A549 treated with CORT108297 at 1 μM for 4 hours (cell line): ENCODE data around the gene IRF9. TPM values are rescaled to one million over a fixed set of nuclear protein-coding genes. Genes with fewer than 3 reads are reported as not detected.

ENCODE experiments used
- total RNA-seq: library from RNA; stranded (reverse); fragments of 200-300 nt; extraction: Qiagen RNA extraction; gene quantifications from 5 replicates; pipeline ENCODE4 v1.2.3, GENCODE V29; 2022

The IRF9 gene, protein sequence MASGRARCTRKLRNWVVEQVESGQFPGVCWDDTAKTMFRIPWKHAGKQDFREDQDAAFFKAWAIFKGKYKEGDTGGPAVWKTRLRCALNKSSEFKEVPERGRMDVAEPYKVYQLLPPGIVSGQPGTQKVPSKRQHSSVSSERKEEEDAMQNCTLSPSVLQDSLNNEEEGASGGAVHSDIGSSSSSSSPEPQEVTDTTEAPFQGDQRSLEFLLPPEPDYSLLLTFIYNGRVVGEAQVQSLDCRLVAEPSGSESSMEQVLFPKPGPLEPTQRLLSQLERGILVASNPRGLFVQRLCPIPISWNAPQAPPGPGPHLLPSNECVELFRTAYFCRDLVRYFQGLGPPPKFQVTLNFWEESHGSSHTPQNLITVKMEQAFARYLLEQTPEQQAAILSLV
- 17.6 to 21.5 TPM (median 19.7 TPM) in 5 replicates for total RNA-seq

DNA sequence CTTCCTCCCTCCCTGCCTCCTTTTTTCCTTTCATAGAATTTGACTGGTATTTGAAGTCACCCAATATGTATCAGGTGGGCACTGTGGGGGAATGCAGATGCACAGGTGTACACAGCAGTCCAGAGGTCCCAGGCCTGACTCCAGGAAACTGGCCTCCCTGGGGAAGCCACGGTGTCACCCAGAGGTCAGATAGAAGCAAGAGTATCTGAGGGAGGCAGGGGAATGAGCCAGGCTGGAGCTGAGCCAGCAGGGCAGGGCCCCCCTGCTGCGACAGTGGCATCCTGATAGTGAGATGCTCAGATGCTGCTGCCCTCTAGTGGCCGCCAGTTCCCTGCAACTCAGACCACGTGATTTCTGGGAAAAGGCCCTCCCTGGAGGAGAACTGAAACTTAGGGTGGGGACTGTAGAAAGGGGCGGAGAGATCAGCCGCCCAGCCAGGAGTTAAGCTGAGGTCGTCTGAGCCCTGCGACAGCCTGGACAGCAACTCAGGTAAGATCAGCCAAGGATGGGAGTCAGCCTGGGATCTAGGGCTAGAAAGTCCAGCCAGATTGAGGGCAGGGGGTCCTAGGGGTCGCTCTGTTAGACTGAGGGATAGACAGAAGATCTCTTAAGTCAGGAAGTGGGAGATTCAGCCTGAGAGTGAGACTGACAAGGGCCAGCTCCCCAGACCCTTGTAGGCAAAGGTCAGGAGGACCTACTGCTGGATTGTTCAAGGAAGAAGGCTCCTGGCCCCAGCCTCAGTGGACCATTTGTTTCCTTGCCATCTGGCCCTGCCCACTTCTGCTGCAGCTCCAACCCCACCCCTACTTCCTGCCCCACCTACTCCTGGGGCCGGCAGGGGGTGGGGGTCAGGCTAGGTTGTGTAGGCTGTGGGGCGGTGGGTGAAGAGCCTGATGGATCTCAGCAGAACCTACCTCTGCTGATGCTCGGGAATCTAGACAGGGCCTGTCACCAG is at the start of gene IRF9:
TSS of gene IRF9 (plus strand) at position 416 of the 955 bp plus-strand sequence. CDS start 880 bp downstream, outside the sequence.

GRCh38 chr14:24114532-24115421 is 46.3 kb upstream of the IRF9 start, which contains the start of the genes DCAF11 and NRL:
DCAF11 (plus strand) TSS chr14:24114777; CDS start chr14:24115595, 818 bp downstream.
NRL (minus strand) TSS chr14:24114949; CDS start chr14:24082848, 32,101 bp downstream.

GRCh38 chr14:24130380-24130716 is 30.7 kb upstream of the IRF9 start, which contains the start of gene FITM1:
FITM1 (plus strand) TSS chr14:24130659; CDS start chr14:24131564, 905 bp downstream.

DNA sequence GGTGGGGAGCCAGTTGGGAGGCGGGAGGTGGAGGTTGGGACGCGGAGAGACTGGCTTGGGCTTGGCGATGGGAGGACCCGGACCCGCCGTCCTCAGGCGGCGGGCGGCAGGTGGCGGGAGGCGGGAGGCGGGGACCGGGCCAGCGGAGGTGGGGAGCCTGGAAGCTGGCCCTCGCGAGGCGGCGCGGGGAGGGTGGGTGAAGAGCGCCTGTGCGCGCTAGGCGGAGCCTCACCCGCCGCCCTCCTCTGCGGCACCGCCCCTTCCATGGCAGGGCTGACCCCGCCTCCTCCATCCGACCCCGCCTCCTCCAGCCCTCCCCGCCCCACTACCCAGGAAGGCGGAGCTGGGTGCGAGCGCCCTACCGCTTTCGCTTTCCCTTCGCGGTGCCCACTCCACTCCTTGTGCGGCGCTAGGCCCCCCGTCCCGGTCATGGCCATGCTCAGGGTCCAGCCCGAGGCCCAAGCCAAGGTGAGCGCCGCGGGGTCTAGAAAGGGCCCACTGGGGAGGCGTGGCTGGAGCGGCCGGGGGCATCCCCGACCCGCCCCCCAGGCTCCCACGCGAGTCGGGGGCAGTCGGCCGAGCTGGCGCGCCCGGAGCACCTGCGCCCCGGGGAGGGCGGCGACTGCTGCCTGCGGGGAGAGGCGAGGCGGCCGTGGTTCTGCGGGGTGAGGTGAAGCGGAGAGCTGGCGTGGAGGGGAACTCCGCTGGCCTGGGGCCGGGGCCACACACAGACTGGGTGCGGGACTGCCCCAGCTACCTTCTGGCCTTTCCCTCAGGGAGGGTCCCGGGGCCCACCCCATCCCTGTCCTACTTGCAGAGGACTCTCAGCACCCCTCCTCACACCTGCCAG is 25.0 kb upstream of the IRF9 start, which contains the start of gene PSME1:
TSS of gene PSME1 (plus strand) at position 361 of the 850 bp plus-strand sequence. CDS start at position 430, 69 bp downstream.

GRCh38 chr14:24141097-24141880 is 19.8 kb upstream of the IRF9 start, which contains the start of gene EMC9:
EMC9 (minus strand) TSS chr14:24141591; CDS start chr14:24141304, 287 bp downstream.

GRCh38 chr14:24146453-24146977 is 14.6 kb upstream of the IRF9 start, which contains the start of gene PSME2:
PSME2 (minus strand) TSS chr14:24146610; CDS start chr14:24146581, 29 bp downstream.

GRCh38 chr14:24146978-24147760 is 13.9 kb upstream of the IRF9 start, which contains the start of gene RNF31:
RNF31 (plus strand) TSS chr14:24147498; CDS start chr14:24147699, 201 bp downstream.

GRCh38 chr14:24171422-24172260 is 10.6 kb downstream of the IRF9 start, which contains the start of gene REC8:
REC8 (plus strand) TSS chr14:24172080; CDS start chr14:24172553, 473 bp downstream.

GRCh38 chr14:24188251-24189058 is 27.4 kb downstream of the IRF9 start, which contains the start of gene IPO4:
IPO4 (minus strand) TSS chr14:24188816; CDS start chr14:24188787, 29 bp downstream.

GRCh38 chr14:24195186-24196070 is 34.4 kb downstream of the IRF9 start, which contains the start of gene TM9SF1:
TM9SF1 (minus strand) TSS chr14:24195441; CDS start chr14:24195019, 422 bp downstream.

DNA sequence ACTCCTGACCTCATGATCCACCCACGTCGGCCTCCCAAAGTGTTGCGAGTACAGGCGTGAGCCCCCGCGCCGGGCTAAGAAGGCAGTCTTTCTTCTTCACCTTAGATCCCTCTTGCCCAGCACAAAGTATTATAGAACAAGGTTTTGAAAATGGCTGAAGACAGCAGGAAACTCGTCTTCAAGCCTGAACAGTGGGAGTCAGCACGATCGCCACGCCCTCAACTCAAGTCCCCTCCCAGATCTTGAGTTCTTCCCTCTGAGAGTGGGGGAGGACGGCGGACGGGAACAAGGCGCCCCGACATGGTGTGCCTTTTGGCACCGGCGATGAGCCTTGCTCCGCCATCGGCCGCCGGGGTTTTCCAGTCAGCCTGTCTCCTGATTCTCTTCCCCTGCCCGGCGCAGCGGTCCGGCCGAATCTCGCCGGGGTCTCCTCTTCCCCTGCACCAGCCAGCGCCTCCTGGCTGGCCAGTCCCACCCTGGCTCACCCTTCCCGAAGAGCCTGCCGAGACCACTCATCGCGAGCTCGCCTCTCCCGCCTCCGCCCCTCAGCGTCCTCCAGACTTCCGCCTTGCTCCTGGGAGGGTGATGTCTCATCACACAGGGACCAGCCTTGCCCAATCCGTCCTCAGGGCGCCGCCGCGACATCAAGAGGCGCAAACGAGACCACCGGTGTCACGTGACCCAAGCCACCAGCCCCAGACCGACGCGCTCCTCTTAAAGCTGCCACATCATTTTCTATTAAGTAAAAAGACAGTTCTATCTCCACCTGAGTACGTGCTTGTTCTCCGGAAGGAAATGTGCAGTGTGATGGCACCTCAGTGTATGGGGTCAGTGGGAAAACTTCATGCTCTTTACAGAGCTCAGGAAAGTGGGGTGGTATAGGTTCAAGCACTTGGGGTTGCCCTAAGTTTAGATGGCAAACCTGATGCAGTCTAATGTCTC is 52.1 kb downstream of the IRF9 start, which contains the start of gene CHMP4A:
TSS of gene CHMP4A (minus strand) at position 565 of the 942 bp plus-strand sequence. CDS start at position 516, 49 bp downstream.

DNA sequence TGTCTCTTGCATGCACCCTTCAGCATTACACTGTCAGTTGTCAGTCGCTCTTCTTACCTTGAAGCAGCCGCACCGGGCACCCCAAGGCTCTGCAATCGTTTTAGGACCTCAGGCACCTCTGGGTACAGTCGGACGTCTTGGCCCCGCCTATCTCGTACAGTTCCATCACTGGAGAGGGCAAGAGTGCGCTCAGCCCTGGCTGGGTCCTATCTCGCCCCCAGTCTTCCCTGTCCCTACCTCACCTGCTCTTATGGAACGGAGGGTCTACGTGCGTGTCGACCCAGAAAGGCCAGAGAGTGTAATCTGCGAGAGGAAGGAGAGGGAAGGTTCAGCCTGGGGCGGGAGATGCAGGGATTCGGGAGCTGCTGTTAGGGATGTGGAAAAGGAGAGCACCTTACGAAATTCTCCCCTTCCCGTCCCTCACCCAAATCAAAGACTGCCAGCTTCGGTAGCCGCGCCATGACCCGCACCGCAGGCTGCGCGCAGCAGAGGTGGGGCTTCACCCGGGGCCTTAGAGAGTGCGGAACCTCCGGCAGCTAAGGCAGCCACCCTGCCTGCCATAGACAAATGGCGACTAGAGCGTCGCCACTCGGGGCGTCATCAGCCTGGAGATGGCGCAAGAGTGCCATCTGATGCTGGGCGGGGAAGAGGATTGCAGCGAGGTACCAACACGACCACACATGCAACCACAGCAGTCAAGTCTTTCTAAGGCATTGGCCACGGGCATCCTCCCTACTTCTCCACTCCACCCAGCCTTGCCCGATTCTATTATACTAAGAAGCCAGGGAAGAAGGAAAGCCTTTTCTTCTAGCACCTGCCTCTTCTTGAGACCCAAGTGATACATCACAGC is 54.7 kb downstream of the IRF9 start, which contains the start of gene MDP1:
TSS of gene MDP1 (minus strand) at position 572 of the 850 bp plus-strand sequence. CDS start at position 461, 111 bp downstream.

